ENCODE data around the gene SMIM41. TPM values are rescaled to one million over a fixed set of nuclear protein-coding genes. Genes with fewer than 3 reads are reported as not detected.

Gene SMIM41
- total RNA-seq, 1 donor, result 0.43 TPM

- H3K4me3 ChIP-seq (ENCODE audit: low read depth, low read length), result no peak overlapping the region
- no peak for DNase-seq (ENCODE audit: low read depth)
- TF ChIP-seq CTCF (IDR thresholded peaks at IDR 0.05; ENCODE audit: insufficient read depth, low read depth, low read length), result no peak
Observed at GRCh38 chr12:52156311-52156710, 76.8 kb downstream of the SMIM41 start.

GRCh38 chr12:52156757-52157565, 77.5 kb downstream of the SMIM41 start:
- peak; percentile 97 for TF ChIP-seq CTCF (IDR thresholded peaks at IDR 0.05; ENCODE audit: insufficient read depth, low read depth, low read length)
- H3K4me3 ChIP-seq (ENCODE audit: low read depth, low read length), result no peak overlapping the region
- DNase-seq (ENCODE audit: low read depth), result peak; percentile 55

- DNase-seq (ENCODE audit: low read depth), result no peak
- no peak for TF ChIP-seq CTCF (IDR thresholded peaks at IDR 0.05; ENCODE audit: insufficient read depth, low read depth, low read length)
- H3K4me3 ChIP-seq (ENCODE audit: low read depth, low read length), result no peak overlapping the region
Observed at GRCh38 chr12:52157566-52158150, 78.2 kb downstream of the SMIM41 start.

Other genes with a start within 250 kb of the SMIM41 start
- gene FIGNL2, start 231.0 kb upstream of the SMIM41 start, total RNA-seq, result under 0.01 and 0.32 TPM in 2 replicates
- gene ANKRD33, start 191.6 kb upstream of the SMIM41 start, total RNA-seq, result not detected in 2 replicates
- 10.8 and 18.0 TPM in 2 replicates for gene ACVRL1, start 172.2 kb upstream of the SMIM41 start, total RNA-seq
- 6.4 and 6.5 TPM in 2 replicates for gene ACVR1B, start 128.0 kb upstream of the SMIM41 start, total RNA-seq
- 2.2 and 7.7 TPM in 2 replicates for gene TAMALIN, start 72.8 kb upstream of the SMIM41 start, total RNA-seq
- gene NR4A1, start 28.3 kb upstream of the SMIM41 start, total RNA-seq, result 2.2 and 2.9 TPM in 2 replicates
- gene ATG101, start 9.7 kb upstream of the SMIM41 start, total RNA-seq, result 70.0 and 71.8 TPM in 2 replicates
- 0.32 and 1.3 TPM in 2 replicates for gene KRT80, start 112.3 kb downstream of the SMIM41 start, total RNA-seq
- gene KRT7, start 153.5 kb downstream of the SMIM41 start, total RNA-seq, result 20.6 and 36.7 TPM in 2 replicates
- gene KRT86, start 194.9 kb downstream of the SMIM41 start, total RNA-seq, result under 0.01 TPM in 1 of 2 replicates, not detected in the other
- gene KRT81, start 211.8 kb downstream of the SMIM41 start, total RNA-seq, result not detected in 2 replicates
- gene KRT83, start 241.7 kb downstream of the SMIM41 start, total RNA-seq, result not detected in 2 replicates

All from fibroblast of villous mesenchyme (primary cell).